OCI-LY3 (cell line): ENCODE results near the gene ALG5.

Source experiments
- H2AFZ ChIP-seq: fragments of 200-600, 300-600 bp; shearing (Covaris generic); 2 replicates; pipeline ENCODE4 v1.6.0; 2014; ENCODE audit warnings: antibody characterized with exemption, low read depth, low read length
- H3K27ac ChIP-seq: fragments of 200-600, 300-600 bp; sonication (generic); 2 replicates; pipeline ENCODE4 v1.5.1; 2014; ENCODE audit warnings: mild to moderate bottlenecking, low read length, moderate library complexity, mixed read lengths
- H3K27me3 ChIP-seq: fragments of 200-600, 300-600 bp; sonication (generic); 2 replicates; pipeline ENCODE4 v1.6.1; 2014; ENCODE audit warnings: low read depth, low read length, mixed read lengths
- H3K36me3 ChIP-seq: fragments of 200-600, 300-600 bp; sonication (generic); replicated peaks from 2 replicates; pipeline ENCODE3; 2014; ENCODE audit warnings: low read depth, low read length, mixed read lengths
- H3K4me1 ChIP-seq: fragments of 300-600, 200-600 bp; sonication (generic); 2 replicates; pipeline ENCODE4 v1.6.1; 2014; ENCODE audit warnings: low read length, mixed read lengths
- H3K4me2 ChIP-seq: fragments of 200-600, 300-600 bp; sonication (generic); 2 replicates; pipeline ENCODE4 v1.6.1; 2014; ENCODE audit warnings: low read length, mixed read lengths
- H3K4me3 ChIP-seq: fragments of 300-600, 200-600 bp; sonication (generic); 2 replicates; pipeline ENCODE4 v1.5.1; 2014; ENCODE audit warnings: antibody characterized with exemption, mild to moderate bottlenecking, low read length, moderate library complexity
- H3K79me2 ChIP-seq: fragments of 300-600, 200-600 bp; shearing (Covaris generic); 2 replicates; pipeline ENCODE4 v1.6.1; 2014; ENCODE audit warnings: mild to moderate bottlenecking, low read length, mixed read lengths
- H3K9ac ChIP-seq: fragments of 300-600, 200-600 bp; shearing (Covaris generic); 2 replicates; pipeline ENCODE4 v1.6.0; 2014; ENCODE audit warnings: mild to moderate bottlenecking, low read length, moderate library complexity
- H3K9me3 ChIP-seq: fragments of 200-600, 300-600 bp; shearing (Covaris generic); 2 replicates; pipeline ENCODE4 v1.6.1; 2014; ENCODE audit warnings: low read length, mixed read lengths; ENCODE audit not compliant: insufficient read depth
- H4K20me1 ChIP-seq: fragments of 200-600, 300-600 bp; sonication (generic); 2 replicates; pipeline ENCODE4 v1.6.1; 2016; ENCODE audit warnings: low read length, mixed read lengths; ENCODE audit not compliant: insufficient read depth
- CTCF ChIP-seq: fragments of 200-600, 300-600 bp; sonication (generic); IDR thresholded peaks from 2 replicates; pipeline ENCODE4 v1.5.1; 2014; ENCODE audit warnings: antibody characterized with exemption, low read length, low read depth
- EZH2phosphoT487 ChIP-seq: fragments of 200-600 bp; shearing (Covaris generic); IDR thresholded peaks from 2 replicates; pipeline ENCODE4 v1.6.1; 2018; ENCODE audit warnings: antibody characterized with exemption, mixed run types, low read depth

ALG5 gene

GRCh38 chr13:36998624-36999041, 507 bp downstream of the ALG5 start:
- Histone ChIP-seq H3K4me1 (peaks cover 19% of the 10 kb centered on the region), H3K36me3 (peaks cover 37% of the 10 kb centered on the region), H3K4me3 (peak overlapping the region; percentile 94), H3K4me2 (peak overlapping the region; percentile 93), H3K9ac (peak overlapping the region; percentile 98), H3K27ac (peak overlapping the region; percentile 54), H3K9me3 (no peaks in the 10 kb centered on the region), H4K20me1 (peaks cover 3% of the 10 kb centered on the region), H2AFZ (peak overlapping the region; percentile 77), H3K27me3 (no peaks in the 10 kb centered on the region), H3K79me2 (peaks cover 79% of the 10 kb centered on the region)
- TF ChIP-seq EZH2phosphoT487 (no peak), CTCF (no peak)

GRCh38 chr13:36997716-36998427, 1.3 kb downstream of the ALG5 start:
- Histone ChIP-seq H2AFZ (no peak overlapping the region), H4K20me1 (peaks cover 3% of the 10 kb centered on the region), H3K27me3 (no peaks in the 10 kb centered on the region), H3K27ac (no peak overlapping the region), H3K9me3 (no peaks in the 10 kb centered on the region), H3K9ac (peak overlapping the region; percentile 98), H3K4me3 (peak overlapping the region; percentile 94), H3K36me3 (peaks cover 37% of the 10 kb centered on the region), H3K4me1 (peaks cover 19% of the 10 kb centered on the region), H3K4me2 (peak overlapping the region; percentile 93), H3K79me2 (peaks cover 71% of the 10 kb centered on the region)
- TF ChIP-seq CTCF, result no peak
- no peak for TF ChIP-seq EZH2phosphoT487

- Histone ChIP-seq H3K27me3 (no peaks in the 10 kb centered on the region), H4K20me1 (peaks cover 3% of the 10 kb centered on the region), H3K9ac (no peak overlapping the region), H3K4me3 (no peak overlapping the region), H3K9me3 (no peaks in the 10 kb centered on the region), H3K36me3 (peaks cover 88% of the 10 kb centered on the region), H2AFZ (no peak overlapping the region), H3K4me2 (no peak overlapping the region), H3K79me2 (peaks cover 39% of the 10 kb centered on the region), H3K27ac (no peak overlapping the region), H3K4me1 (peaks cover 5% of the 10 kb centered on the region)
- TF ChIP-seq EZH2phosphoT487, result no peak
- no peak for TF ChIP-seq CTCF
Measured at GRCh38 chr13:36992362-36992761, 6.8 kb downstream of the ALG5 start.

- TF ChIP-seq CTCF (no peak), EZH2phosphoT487 (no peak)
- no peak overlapping the region for H3K4me3 ChIP-seq
- H3K9me3 ChIP-seq, result no peaks in the 10 kb centered on the region
- no peak overlapping the region for H3K4me2 ChIP-seq
- peaks cover 80% of the 10 kb centered on the region for H3K36me3 ChIP-seq
- H3K27me3 ChIP-seq, result no peaks in the 10 kb centered on the region
- H3K79me2 ChIP-seq, result peaks cover 8% of the 10 kb centered on the region; the same call in 1 of the 2 replicates
- no peaks in the 10 kb centered on the region for H4K20me1 ChIP-seq
- no peak overlapping the region for H3K9ac ChIP-seq
- no peak overlapping the region for H2AFZ ChIP-seq
- H3K4me1 ChIP-seq, result no peaks in the 10 kb centered on the region
- H3K27ac ChIP-seq, result no peak overlapping the region
Measured at GRCh38 chr13:36986462-36987240, 12.5 kb downstream of the ALG5 start.
